NCI-H510A treated with DMSO at 0.1 percent for 48 hours (cell line): ENCODE data around the gene SLC6A18.

Experiments
- DNase-seq: peaks from one replicate; lab custom pipeline; 2025; lab: John Stamatoyannopoulos, UW

SLC6A18 gene

DNA sequence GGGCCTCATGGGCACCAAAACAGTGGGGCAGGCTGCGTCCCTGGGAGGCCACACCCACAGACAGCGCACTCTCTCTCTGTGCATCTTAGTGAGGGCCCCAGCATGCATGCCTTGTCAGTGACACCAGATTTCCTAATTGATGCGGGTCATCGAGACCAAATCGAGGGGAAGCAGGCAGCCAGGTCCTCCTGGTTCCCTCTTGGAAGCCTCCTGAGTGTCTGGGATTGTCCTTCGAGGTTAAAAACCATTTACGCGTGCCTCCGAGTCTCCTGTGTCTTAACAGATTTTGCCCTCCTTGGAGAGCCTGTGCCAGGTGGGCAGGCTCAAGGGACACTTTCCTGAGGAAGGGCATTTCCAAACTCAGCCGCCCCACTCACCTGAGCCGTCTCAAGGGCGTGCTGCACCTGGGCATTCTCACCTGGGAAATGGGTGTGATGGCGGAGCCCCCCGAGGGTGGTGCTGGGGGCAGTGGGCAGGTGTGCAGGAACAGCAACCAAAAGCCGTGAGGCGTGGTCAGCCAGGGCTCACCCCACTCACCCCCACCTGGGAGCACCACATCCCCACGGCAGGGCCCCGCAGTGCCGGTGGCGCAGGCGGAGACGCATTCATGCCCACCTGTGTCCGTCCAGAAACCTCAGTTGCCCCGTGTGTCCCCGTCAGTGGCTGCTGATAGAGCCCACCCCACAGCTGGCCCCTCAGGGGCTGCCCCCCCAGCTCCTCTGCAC, 21.1 kb upstream of the SLC6A18 start:
- DNase-seq = no peak

DNA sequence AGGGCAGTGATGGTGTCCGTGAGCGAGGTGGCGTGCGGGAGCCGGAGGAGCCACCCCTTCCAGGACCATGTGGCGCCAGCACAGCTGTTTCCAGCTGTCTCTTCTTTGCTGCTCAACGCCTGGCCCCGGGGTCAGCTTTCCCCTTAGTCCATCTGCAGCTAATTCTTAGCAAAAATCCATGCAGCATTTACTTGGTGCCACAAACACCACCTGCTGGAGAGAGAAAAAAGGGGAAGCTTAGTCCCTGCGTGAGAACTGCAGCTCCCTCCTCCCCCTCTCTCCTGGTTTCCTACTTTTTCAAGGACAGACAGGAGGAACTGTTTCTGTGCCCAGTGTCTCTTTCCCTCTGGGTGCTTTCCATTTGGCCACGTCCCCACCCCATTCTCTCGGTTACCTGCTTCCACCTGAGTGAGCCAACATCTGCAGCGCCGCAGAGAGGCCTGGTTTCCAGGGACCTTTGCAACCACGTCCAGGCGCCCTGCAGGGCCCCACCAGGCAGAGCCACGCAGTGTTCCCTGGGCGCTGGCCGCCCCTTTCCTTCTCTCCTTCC, 20.4 kb upstream of the SLC6A18 start:
- peak; percentile 54 for DNase-seq

DNA sequence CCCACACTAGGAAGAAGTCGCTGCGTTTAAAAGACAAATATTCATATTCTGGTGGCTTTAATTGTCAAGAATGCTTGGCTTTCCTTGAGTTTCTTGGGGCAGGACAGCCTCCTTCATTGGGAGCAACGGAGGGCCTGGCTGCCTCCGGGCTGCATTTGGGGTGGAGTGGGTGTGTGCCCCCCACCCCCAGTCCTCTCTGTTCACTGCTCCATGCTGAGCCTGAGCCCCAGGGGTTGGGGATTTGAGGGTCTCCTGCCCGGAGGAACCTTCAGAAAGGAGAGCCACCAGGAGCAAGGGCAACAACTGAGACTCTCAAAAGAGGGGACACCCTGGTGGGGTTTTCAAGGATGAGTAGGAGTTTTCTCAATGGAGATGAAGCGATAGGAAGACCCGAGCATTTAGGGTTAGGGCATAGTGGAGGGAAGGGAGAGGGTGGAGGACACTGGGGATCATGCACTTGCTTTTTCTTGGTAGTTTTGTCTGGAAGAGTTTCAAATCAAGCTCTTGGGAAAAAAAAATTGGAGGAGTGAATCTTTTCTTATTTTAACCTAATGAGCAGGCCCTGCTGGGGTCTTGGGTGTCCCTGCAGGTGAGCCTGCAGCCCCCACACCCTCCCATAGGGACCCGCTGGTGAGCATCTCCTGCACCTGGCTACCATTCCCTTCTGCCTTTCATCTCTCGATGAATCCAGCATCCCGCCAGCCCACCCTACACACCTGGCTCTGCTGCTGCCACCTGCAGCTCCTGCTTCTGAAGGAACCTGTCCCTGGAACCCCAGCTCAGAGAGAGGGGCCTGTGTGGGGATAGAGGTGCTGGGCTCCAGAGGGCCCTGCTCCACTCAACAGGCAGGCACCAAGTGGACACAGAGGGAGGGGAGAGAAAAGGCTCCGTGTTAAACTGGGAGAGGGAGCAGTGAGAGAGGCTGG, 19.7 kb upstream of the SLC6A18 start:
- no peak for DNase-seq

DNA sequence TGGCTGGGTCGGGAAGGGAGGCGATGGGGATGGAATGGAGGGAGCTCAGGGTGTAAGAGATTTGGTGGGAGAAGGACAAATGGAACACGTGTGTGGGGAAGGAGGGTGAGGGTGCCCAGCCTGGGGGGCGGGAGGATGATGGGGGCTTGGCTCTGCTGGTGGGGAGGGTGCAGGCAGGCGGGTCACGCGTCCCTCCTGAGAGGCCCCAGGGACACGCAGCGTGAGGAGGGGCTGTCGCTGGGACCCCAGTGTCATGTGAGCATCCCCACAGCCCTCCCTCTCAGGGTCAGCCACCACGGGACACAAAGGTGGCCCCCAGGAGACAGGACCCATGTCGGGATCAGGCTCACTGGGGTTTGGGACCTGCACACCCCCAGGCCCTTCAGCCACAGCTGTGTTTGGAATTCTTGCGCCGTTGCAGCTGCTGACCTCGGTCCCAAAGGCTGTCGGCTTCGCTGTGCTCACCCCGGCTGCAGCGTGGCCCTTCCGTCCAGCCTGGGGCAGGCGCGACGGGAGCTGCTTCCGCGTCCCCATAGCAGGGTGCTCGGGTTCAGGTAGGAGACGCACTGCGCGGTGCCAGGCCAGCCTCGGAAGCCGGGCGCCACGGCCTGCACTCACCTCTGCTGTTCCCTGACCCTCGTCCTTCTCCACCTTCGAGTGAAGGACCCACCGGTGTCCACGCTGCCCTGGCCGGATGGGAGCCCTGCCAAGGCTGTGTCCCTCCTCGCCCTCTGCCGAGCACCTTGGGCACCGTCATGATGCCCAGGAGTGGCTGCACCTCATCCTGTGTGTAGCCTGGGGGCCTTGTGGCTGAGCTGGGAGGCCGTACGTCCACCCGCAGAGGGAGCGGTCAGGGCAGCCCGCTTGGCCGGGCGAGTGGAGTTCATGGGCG, 18.4 kb upstream of the SLC6A18 start:
- no peak for DNase-seq

DNA sequence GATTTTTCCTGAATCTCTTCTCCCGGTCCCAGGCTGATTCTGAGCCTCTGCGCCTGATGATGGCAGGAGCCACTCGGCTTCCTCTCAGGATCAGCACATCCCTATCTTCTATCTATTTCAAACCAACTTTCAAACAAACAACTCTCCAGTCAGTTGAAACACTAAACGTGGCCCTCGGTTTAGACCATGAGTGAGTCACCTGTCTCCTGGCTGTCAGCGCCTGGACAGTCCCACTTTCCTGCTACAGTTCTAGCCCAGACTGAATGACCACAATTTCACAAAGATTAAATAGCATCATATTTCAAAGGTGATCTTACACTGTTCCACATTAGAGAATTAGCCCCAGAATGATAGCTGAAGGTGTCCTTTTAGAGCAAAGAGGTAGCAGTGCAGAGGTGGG, 17.6 kb upstream of the SLC6A18 start:
- no peak for DNase-seq

DNA sequence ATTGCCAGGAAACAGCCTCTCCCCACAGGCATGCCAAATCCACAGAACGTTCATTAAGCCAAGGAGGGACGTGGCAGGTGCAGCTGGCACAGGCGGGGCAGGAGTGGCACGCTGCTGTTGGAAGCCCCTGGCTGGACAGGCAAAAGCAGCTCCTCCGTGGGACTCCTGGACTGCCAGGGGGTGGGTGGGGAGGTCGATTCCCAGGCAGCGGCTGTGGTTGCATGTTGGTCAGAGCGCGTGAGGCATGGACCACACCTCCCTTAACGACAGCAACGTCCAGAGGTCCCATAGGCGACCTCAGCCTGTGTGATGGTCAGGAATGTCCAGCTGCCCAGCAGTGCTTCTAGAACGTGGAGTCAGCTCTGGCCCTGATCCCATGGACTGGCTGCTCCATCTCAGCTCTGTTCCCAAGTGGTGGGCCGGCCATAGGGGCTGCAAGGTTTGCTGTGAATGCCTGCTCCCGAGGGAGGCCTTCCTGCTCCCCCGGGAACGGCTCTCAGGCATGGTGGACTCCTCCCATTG, 16.9 kb upstream of the SLC6A18 start:
- no peak for DNase-seq

DNA sequence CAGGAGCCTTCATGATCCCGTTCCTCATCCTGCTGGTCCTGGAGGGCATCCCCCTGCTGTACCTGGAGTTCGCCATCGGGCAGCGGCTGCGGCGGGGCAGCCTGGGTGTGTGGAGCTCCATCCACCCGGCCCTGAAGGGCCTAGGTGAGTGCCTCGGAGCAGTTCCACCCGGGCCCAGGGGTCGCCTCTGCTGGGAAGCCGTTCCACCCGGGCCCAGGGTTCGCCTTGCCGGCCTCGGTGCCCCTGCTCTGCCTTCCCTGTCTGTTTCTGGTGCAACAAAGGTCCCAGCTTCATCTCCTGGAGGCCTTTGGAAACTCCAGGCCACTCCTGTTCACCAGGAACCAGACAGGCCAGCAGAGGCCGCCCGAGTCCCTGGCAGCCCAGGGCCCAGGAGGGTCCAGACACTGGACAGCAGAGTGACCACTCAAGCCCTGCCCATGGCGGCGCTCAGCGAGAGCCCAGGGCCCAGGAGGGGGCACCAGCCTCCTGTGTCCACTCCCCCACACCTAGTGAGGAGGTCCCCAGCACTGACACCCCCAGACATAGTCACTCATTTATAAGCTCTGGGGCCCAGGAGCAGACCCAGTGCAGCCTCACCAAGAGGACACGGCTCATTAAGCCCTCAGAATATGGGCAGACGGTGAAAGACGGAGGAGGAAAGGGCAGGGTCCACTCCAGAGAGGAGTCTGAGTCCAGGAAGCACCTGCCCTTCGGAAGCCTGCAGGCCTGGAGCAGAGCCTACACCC, 16.3 kb upstream of the SLC6A18 start:
- DNase-seq = peak; percentile 82

DNA sequence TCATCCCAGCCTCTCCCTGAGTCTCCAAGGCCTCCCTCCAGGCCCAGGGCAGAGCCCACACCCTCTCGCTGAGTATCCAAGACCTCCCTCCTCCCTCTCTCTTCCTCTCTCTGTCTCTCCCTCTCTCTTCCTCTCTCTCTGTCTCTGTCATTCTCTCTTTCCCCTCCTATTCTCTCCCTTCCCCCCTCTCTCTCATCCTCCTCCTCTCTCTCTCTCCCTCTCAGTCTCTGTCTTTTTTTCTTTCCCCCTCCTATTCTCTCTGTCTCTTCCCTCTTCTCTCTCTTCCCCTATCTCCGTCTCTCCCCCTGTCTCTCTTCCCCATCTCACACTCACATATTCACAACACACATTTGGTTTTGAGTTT, 15.7 kb upstream of the SLC6A18 start:
- DNase-seq = no peak

DNA sequence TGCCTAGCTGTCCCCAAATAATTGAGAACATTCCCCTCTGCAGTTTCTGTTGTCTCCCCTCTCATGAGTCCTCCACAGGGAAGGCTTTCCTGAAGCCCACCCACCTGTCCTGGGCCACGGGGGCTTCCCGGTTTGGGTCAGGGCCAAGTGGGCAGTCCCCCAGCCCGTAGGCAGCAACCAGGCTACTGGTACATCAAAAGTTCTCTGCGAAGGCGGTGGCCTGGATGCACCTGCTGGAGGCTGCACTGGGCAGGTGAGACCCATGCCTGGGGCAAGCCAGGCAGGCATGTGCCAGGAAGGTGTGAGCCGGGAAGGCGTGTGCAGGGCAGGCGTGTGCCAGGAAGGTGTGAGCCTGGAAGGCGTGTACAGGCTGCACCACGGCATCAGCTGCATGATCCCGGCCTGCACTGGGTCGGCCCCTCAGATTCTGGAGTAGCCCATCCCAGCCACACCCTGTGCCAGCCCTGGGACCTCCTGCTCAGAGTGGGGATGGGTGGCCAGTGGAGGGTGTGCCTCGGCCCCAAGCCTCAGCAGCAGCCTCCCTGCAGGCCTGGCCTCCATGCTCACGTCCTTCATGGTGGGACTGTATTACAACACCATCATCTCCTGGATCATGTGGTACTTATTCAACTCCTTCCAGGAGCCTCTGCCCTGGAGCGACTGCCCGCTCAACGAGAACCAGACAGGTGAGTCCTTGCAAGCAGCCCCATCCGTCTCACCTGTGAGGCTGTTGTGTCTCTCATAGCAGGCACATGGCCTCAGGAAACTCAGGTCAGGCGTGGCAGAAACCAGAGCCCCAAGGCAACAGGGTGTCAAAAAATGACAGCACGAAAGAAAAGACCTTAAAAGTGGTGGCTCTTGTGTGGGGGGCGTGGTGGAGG, 15.0 kb upstream of the SLC6A18 start:
- no peak for DNase-seq

DNA sequence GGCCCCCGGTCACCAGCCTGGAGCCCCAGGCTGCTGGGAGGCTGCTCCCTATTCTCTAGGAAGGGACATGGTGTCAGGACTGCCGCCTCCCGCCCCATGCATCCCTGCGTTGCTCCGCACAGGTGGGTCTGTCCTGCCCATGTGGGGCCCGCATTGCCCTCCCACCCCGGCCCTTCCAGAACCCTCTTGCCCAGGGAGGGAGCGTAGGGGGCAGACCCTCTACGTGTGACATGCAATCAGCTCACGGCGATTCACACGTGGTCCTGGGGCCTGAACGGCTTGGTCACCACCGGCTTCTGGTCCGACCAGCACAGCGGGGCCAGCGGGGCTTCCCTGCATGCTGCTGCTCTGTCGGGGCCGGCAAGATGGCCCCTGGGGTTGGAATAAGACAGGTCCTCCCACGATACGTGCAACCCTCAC, 14.3 kb upstream of the SLC6A18 start:
- no peak for DNase-seq

DNA sequence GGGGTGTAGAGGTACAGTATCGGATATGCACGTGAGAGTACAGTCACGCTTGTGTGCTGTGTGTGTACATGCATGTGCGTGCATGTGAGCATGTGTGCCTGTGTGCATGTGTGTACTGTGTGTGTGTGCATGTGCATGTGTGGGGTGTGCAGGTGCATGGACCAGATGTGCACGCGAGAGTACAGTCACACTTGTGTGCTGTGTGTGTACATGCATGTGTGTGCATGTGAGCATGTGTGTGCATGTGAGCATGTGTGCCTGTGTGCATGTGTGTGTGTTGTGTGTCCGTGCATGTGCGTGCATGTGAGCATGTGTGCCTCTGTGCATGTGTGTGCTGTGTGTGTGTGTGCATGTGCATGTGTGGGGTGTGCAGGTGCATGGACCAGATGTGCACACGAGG, 13.5 kb upstream of the SLC6A18 start:
- DNase-seq = no peak

DNA sequence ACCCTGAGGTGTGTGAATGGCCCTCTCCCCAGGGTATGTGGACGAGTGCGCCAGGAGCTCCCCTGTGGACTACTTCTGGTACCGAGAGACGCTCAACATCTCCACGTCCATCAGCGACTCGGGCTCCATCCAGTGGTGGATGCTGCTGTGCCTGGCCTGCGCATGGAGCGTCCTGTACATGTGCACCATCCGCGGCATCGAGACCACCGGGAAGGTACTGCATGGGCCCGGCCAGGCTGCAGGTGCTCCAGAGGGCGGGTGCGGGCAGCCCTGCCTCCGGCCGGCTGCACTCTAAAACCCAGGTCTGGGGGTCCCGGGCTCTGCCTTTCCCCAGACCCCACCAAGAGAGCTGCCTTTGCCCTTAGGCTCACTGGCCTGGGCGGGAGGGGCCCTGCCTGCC, 12.9 kb upstream of the SLC6A18 start:
- no peak for DNase-seq

DNA sequence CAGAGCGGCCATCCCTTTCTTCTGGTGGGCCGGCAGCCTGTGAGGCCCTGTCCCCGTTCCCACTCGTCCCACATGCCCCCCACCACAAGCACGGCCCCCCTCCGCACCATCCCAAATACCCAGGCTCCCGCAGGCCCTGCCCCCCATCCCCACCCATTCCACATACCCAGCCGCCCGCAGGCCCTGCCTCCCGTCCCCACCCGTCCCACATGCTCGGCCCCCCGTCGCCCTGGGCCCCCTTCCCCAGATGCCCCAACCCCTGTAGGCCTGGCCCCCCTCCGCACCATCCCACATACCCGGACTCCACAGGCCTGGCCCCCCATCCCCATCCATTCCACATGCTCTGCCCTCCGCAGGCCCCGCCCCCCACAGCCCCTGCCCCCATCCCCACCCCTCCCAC, 12.3 kb upstream of the SLC6A18 start:
- DNase-seq = no peak

DNA sequence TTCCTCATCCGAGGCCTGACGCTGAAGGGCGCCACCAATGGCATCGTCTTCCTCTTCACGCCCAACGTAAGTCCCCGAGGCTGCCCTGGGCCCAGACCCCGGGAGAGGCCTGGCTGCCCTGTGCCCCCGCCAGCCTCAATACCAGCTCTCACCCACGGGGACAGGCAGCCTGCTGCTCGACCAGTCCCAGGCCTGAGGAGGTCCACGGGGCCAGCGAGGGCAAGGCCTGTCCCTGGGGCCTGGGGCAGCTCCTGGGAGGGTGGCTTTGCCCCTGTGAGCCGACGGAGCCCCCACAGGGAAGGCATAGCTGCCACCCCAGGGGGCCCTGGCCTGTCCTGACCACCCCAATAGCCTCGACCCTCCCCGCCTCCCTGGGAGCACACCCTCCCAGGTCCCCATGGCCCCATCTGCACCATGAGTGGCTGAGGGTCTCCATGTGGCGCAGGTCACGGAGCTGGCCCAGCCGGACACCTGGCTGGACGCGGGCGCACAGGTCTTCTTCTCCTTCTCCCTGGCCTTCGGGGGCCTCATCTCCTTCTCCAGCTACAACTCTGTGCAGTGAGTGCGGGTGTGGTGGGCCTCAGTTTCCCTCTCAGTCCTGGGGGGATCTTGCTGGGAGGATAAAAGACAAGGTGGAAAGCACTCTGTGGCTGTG, 11.5 kb upstream of the SLC6A18 start:
- no peak for DNase-seq

DNA sequence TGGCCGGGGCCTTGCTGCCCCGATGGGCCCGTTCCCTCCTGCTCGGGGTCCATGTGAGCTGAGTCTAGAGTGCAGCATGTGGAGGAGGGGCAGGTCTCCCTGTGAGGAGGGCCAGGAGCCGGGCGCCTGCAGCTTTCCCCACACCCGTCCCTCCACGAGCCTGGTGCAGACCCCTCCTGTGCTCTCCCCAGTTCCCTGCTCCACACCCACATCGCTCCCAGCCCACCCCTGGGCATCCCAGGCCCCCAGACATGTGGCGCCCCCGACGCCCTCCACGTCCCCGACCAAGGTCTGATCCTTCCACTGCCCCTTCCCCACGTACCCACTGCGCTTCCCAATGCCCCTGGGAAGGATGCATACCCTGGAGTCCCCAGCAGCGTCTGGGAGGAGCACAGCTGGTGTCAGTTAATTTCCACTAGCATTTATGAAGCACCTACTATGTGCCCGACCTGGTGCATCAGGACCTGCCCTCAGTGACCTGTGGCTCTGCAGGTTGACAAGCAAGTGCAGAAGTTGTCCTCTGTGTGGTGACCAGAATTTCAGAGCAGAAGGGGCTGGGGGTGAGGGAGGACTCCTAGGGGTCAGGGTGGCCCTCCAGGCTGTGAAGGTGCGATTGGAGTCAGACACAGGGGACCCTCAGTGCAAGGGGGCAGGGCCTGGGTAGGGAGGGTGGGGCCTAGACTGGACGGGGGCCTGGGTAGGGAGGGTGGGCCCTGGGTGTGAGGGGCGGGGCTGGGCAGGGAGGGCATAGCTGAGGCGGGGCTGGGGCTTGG, 10.8 kb upstream of the SLC6A18 start:
- DNase-seq = no peak

DNA sequence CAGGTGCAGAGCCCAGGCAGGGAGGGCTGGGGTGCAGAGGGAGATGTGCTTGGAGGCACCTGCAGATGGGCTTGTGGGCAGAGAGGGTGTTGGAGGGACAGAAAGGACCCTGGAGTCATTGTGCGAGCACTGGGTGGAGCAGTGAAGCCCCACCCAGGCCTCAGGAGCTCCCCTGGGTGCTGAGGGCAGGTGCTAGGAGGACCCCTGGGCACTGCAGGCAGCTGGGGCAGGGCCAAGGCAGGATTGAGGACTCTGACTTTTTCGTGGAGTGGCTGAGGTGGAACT, 10.3 kb upstream of the SLC6A18 start:
- DNase-seq = no peak

DNA sequence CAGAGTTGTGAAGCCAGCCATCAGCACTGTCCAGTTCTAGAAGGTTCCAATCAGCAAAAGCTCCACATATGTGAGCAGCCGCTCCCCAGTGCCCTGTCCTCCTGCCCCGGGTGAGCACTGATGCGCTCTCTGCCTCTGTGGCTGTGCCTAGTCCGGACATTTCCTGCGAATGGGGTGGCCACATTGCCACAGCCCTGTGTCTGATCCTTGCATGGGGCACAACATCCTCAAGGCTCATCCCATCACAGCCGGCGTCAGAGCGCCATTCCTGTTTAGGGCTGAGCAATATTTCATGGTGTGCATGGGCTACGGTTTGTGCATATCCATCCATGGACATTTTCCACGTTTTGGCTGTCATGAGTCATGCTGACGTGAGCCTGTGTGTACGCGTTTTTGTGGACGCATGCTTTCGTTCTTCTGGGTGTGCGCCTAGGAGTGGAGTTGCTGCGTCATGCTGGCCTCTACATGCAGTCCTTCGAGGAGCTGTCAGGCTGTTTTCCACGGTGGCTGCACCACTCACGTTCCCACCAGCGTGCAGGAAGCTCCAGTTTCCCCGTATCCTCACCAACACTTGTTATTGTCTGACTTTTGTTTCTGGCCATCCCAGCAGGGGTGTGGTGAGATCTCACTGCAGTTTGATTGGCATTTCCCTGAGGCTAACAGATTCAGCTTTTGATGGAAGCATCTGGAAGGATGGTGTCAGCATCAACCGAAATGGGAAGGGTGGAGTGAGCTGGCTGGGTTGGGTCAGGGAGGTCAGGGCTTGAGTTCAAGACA, 9.7 kb upstream of the SLC6A18 start:
- no peak for DNase-seq

DNA sequence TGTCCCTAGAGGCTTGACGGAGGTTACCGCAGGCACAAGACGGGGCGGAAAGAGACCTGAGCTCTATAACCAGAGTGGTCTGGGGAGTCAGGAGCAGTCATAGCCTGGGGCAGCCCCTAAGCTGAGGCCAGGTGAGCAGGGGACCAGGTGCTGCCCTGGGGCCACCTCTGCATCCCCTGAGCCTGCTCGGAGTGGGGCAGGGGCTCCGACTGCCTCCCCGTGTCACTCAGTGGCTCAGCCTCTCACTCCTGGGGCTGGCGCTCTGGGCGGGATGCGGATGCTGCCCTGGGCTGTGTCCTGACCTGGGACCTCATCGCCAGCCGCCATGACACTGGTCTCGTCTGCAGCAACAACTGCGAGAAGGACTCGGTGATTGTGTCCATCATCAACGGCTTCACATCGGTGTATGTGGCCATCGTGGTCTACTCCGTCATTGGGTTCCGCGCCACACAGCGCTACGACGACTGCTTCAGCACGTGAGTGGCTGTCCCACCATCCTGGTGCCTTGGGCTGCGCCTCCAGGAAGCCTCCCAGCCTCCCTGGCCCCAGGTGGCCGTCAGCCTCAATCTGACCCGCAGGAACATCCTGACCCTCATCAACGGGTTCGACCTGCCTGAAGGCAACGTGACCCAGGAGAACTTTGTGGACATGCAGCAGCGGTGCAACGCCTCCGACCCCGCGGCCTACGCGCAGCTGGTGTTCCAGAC, 8.8 kb upstream of the SLC6A18 start:
- DNase-seq = no peak
